KBM-7 (cell line): Measurements from ENCODE around the gene BMERB1.
"Not testable (repeated sequence)": the region's sequence is repeated elsewhere in the genome, so short reads cannot be mapped to it uniquely, and the experiment has no call there.

ENCODE experiments used
- DNase-seq: peaks from one replicate; pipeline ENCODE4 v3.0.0-alpha.2; 2015
- in situ Hi-C: fragments of 300-500 bp; cut with MboI; formaldehyde crosslinking; loops from 2 replicates; pipeline ENCODE4 v1.14.3; 2020; ENCODE audit warnings: low sequenced_read_pairs, low pct_unique_long_range_greater_than_20kb, mixed read lengths

The BMERB1 gene

DNA sequence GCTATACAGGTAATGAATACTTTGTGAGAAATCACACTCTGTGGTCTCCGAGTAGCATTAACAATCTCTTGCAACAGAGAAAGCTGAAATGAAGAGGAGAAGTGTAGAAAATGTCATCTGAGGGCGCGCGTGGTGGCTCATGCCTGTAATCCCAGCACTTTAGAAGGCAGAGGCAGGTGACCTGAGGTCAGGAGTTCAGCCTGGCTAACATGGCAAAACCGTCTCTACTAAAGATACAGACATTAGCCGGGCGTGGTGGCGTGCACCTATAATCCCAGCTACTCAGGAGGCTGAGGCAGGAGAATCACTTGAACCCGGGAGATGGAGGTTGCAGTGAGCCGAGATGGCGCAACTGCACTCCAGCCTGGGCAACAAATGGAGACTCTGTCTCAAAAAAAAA, 20.5 kb downstream of the BMERB1 start:
- DNase-seq, in situ Hi-C loops: not testable (repeated sequence)

DNA sequence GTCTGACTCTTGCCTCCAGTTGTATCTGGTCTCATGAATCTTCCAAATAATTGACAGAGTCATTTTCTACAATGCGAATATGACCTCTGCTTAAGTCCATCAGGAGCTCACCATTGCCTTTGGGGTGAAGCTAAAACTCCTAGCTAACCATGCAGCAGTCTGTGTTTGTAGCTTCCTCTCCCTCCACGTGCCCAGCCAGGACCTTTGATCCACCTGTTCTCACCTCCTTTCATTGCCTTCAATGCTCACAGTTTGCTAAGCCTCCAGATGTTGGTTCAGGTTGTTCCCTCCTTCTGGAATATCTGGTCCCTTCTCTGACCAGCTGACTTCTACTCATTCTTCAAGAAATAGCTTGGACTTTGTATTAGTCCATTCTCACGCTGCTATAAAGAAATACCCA, 23.0 kb downstream of the BMERB1 start:
- no peak for DNase-seq
- in situ Hi-C loops, result no loop called here

DNA sequence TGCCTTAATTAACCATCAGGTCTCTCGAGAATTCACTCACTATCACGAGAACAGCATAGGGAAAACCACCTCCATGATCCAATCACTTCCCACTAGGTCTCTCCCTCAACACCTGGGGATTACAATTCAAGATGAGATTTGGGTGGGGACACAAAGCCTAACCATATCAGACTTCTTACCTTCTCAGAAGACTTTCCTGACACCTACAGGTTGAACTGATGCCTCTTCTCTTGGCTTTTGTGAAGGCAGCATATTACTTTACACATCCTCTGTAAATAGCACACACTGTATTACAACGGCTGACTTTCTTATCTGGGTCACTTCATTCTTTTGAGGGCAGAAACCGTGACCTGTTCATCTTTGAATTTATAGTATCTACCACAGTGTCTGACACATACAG, 23.6 kb downstream of the BMERB1 start:
- DNase-seq, result no peak
- in situ Hi-C loops, result no loop called here

DNA sequence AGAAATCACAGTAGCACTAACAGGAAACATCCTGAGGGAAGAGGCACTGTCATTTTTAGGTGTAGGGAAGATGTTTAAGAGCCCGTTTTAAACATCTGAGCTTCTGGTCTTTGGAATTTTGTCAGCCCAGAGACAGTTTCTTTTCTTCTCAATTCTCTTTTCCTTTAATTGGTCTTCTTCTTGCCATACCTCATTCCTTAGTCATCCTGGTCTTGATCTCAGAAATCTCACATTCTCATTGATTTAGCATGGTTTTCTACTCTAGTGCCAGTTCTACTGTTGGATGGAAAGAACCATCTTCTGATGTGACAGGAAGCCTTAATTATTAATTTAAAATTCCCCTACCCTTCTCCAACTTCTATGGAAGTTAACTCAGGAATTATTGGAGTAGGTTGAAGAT, 25.4 kb downstream of the BMERB1 start:
- DNase-seq, result no peak
- in situ Hi-C loops, result no loop called here

DNA sequence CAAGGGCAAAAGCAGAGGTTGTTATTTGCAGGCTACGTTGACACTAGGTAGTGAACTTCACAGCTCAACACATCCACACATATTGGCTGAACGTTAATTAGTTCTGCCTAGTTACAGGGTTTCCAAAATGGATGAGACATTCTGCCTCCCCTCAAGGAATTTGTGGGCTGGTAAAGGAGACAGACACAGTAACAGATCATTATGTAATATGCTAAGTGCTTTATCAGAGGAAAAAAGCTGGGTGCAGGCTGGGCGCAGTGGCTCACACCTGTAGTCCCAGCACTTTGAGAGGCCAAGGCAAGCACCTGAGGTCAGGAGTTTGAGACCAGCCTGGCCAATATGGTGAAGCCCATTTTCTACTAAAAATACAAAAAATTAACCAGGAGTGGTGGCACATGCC, 26.2 kb downstream of the BMERB1 start:
- DNase-seq, result no peak
- in situ Hi-C loops, result no loop called here

DNA sequence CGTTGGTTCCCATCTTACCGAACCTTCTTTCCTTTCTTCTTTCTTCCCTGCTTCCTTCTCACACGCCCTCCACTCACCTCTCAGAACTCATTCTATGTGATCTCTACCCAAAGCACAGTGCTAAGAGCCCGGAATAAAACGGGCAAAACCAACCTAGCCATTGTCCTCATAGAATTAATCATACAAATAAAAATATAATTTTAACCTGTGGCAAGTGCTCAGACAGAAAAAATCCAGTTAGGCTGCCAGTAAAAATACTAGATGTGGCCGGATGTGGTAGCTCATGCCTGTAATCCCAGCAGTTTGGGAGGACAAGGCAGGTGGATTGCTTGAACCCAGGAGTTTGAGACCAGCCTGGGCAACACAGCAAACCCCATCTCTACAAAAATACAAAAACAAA, 27.0 kb downstream of the BMERB1 start:
- in situ Hi-C loops, result no loop called here
- DNase-seq, result no peak

DNA sequence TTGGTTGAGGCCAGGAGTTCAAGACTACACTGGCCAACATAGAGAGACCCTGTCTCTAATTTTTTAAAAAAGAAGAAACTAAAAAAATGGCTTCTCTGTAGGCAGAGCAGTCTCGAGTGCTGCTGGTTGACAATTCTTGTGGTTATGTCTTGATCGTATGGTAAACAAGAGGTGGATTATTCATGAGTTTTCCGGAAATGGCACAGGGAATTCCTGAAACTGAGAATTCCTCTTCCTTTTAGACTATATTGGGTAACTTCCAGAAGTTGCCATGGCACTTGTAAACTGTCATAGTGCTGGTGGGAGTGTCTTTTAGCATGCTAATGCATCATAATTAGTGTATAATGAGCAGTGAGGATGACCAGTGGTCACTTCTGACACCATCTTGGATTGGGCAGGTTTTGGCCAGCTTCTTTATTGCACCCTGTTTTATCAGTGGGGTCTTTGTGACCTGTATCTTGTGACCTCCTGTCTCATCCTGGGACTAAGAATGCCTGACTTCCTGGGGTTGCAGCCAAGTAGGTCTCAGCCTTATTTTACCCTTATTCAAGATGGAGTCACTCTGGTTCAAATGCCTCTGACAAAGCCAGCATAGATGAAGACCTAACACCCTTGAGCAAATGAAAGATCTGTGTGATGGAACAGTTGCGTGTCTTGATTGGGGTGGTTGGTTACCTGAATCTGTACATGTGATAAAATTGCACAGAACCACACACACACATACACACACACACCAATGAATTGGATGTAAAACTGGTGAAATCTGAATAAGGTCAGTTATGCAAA, 30.2 kb downstream of the BMERB1 start:
- no peak for DNase-seq
- in situ Hi-C loops, result no loop called here

DNA sequence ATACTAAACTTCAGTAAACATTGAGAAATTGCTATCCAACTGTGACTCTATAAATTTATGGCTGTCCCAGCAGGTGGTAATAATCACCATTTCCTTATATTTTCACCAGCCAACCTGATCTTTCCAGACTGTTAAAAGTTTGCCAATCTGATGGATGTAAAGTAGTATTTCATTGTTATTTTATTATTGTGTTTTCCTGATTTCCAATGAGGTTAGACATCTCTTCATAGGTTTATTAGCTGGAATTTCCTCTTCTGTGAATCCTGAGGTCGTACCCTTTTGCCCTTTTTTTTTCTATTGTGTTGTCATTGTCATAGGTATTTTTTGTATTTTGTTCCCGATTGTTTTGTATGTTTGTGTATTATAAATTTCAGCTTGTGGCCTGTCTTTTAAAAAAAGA, 31.7 kb downstream of the BMERB1 start:
- no peak for DNase-seq
- in situ Hi-C loops, result no loop called here

DNA sequence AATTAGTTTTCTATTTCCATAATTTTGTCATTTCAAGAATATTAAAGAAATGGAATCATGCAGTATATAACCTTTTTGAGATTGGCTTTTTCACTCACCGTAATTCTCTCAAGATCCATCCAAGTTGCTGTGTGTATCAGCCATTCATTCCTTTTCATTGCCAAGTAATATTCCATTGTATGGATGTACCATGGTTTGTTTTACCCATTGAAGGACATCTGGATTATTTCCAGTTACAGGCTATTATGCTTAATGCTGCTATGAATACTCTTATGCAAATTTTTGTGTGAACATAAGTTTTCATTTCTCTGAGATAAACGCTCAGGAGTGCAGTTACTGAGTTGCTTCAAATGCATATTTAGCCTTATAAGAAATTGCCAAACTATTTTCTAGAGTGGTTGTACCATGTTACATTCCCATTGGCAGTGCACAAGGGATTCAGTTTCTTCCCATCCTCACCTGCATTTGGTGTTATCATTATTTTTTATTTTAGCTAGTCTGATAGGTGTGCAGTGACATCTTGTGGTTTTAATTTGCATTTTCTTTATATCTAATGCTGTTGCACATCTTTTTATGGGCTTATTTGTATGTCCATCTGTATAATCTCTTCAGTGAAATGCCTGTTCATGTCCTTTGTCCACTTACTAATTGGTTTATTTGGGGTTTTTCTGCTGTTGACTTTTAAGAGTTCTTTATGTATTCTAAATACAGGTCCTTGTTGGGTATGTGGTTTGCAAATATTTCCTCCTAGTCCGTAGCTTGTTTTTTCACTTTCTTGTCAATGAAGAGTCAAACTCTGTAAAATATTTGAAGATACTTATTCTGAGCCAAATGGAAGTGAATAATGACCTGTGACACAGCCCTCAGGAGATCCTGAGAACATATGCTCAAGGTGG, 32.7 kb downstream of the BMERB1 start:
- in situ Hi-C loops, result no loop called here
- DNase-seq, result peak; percentile 43

DNA sequence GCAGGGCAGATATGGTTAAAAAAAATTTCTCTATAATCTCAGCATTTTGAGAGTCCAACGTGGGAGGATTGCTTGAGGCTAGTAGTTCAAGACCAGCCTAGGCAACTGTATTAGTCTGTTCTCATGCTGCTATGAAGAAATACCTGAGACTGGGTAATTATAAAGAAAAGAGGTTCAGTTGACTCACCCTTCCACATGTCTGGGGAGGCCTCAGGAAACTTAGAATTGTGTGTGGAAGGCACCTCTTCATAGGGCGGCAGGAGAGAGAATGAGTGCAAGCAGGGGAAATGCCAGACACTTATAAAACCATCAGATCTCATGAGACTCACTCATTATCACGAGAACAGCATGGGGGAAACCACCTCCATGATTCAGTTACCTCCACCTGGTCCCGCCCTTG, 42.6 kb downstream of the BMERB1 start:
- in situ Hi-C loops, DNase-seq: not testable (repeated sequence)

DNA sequence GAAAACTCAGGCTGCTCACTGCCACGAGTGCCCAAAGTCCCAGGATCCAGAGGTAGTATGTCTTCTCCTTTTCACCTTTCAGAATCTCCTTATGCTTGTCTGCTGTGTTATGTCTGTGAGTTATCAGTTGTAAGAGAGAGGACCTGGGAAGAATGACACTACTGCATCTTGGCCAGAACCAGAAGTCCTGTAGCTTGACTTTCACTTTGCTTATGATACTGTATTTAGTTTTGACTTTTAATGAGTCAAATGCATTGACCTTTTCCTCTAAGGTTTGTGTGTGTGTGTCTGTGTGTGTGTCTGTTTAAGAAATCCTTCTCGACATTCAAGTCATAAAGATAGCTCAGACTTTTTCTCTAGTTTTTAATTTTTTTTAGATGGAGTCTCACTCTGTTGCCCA, 43.4 kb downstream of the BMERB1 start:
- no peak for DNase-seq
- in situ Hi-C loops, result no loop called here

DNA sequence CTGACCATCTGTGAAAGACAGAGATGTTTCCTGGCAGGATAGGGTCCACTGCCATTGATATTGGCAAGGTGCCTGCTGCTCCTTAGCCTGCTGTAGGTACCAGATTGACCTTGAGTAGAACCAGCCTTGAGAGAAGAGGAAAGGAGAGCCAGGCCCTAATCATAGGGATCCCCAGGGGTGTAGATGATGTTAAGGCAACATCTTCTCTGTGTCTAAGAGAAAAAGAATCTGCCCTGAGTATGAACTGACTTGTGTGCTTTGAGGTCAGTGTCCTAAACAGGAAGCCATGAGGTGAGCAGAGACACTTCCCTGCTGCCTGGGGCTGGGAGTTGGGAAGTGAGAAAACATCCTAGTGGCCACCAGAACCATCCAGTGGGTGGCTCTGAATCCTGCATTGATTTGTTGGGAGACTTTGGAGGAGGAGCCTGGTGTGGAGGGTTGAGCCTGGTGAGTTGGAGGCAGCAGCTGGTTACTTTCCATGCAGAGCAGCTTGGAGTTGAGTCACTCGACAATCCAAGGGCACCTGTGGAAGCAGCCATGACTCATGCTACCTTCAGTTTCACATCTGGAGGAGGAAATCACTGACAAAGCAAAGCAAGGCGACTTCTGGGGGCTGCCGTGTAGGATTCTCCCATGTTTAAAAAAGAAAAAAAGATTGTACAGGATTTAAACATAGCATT, 47.8 kb downstream of the BMERB1 start:
- in situ Hi-C loops, result no loop called here
- peak; percentile 12 for DNase-seq

DNA sequence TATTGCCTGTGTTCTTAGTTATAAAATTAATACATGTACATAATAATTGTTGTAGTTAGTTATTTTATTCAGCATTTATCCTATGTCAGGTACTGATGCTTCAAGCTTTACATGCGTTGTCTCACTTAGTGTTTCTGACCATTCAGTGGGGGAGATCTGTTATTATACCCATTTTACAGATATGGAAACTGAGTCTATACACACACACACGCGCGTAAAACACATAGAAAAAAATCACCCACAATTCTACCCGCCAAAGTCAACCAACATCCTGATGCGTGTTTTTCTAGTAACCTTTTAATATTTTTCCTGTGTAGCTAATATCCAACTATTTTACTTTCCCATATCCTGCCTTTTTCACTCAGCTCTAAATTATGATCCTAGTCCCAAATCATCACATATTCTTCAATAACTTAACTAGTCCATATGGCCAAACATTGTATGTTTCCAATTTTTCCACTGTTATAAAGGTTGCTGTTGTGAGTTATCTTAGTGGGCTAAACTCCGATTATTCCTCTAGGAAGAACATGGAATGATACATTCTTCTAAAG, 48.4 kb downstream of the BMERB1 start:
- DNase-seq, result no peak
- in situ Hi-C loops, result no loop called here

DNA sequence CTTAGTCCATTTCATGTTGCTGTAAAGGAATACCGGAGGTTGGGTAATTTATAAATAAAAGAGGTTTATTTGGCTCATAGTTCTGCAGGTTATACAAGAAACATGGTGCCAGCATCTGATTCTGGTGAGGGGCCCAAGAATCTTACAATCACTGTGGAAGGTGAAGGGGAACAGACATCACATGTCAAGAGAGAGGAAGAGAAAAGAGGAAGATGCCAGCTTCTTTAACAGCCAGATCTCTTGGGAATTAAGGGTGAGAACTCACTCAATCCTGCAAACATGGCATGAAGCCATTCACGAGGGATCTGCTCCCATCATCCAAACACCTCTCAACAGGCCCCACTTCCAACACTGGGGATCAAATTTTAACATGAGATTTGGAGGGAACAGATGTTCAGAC, 49.5 kb downstream of the BMERB1 start:
- peak; percentile 18 for DNase-seq

DNA sequence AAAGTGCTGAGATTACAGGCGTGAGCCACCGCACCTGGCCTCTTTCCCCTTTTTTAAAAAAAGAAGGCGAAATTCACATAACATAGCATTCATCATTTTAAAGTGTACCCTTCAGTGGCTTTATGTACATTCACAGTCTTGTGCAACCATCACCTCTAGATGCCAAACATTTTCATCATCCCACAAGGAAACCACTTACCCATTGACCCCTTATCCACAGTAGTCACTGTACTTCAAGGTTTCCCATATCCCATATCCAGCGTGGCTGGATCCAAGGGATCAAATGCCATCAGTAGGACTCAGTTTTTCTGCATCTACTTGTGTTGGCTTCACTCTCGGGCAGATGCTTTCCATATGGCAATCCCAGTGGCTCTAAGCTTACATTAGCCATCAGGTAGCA, 50.3 kb downstream of the BMERB1 start:
- in situ Hi-C loops, result no loop called here
- DNase-seq, result no peak

More for the DNA sequence above, 49.5 kb downstream of the BMERB1 start:
- in situ Hi-C loops, result no loop called here

DNA sequence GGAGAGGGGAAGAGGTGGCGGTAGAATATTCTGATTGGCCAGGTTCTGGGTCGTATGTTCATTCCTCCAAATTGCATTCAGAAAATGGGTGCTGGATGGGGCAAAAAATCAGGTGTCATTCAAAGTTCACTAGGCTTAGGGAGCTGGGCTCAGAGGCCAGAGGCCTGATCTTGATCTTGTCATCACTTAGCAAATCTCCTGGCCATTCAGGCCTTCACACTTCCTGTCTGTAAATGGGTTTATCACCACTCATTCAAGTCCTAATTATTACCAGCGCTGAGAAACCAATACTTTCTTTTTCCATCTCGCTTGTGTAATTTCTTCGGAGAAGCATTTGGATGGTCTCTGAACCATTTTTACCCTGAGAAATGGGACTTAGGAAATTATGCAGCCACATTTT, 50.8 kb downstream of the BMERB1 start:
- DNase-seq, result no peak
- in situ Hi-C loops, result no loop called here

DNA sequence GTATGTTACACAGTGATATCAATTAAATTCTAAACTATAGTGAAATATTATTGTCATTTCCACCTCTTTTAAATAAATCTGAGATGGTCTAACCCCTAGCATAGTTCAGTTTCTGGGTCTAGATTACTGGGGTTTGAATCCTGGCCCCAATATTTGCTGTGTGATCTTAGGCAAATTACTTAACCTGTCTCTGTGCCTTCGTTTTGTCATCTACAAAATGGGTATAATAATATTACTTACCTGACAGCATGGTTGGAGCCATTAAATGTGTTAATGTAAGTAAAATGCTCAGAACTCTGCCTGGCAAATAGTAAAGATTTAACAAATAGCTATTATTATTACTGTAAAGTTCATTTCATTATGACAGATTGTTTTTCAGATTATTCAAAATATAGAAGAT, 52.3 kb downstream of the BMERB1 start:
- in situ Hi-C loops, result no loop called here
- no peak for DNase-seq

DNA sequence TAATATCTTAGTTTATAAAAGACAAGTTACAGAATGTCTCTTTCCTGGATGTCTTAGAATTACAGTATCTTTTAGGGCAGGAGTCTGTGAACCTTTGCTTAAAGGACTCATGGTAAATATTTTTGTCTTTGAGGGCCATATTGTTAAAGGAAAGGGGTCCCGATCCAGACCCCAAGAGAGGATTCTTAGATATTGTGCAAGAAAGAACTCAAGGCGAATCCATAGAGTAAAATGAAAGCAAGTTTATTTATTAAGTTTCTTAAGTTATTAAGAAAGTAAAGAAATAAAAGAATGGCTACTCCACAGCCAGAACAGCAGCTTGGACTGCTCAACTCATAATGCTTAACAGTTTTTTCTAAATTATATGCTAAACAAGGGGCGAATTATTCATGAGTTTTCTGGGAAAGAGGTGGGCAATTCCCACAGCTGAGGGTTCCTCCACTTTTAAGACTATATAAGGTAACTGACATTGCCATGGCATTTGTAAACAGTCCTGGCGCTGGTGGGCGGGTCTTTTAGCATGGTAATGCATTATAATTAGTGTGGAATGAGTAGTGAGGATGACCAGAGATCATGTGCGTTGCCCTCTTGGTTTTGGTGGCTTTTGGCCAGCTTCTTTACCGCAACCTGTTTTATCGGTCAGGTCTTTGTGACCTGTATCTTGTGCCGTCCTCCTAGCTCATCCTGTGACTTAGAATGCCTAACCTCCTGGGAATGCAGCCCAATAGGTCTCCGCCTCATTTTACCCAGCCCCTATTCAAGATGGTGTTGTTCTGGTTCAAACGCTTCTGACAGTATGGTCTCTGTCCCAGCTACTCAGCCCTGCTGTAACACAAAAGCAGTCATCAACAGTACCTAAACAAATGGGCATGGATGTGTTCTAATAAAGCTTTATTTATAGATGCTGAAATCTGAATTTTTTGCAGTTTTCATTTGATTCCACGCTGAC, 53.2 kb downstream of the BMERB1 start:
- no peak for DNase-seq
- in situ Hi-C loops, result no loop called here

DNA sequence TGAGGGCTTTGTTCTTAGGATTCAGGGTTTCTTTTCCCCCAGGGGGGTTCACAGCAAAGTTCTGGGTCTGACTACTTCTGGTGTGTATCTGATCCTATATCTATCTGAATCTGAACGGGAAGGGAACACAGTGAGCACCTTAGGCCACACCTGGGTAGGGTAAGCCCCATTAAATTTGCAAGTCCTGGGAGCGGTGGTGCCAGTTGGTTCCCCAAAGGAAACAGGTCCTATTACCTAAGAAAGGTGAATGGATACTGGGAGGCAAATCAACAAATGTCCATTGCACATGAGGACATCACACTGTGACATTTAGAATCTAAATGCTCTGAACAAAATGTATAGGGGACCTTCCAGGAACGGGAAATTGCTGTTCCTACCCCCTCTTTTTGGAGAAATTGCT, 54.6 kb downstream of the BMERB1 start:
- in situ Hi-C loops, result no loop called here
- DNase-seq, result no peak
